Lower lobe of right lung (tissue), 2 donors: ENCODE measurements around the gene ZNF335. TPM values are rescaled to one million over a fixed set of nuclear protein-coding genes. Genes with fewer than 3 reads are reported as not detected.
"Not testable (repeated sequence)": the region's sequence is repeated elsewhere in the genome, so short reads cannot be mapped to it uniquely, and the experiment has no call there.

Experiments used
- ATAC-seq, 2 donors: fragments of 200-7000 bp; cut with Tn5 transposase; one replicate each; pipeline ENCODE4 v1.9.1; 2020 to 2022; ENCODE audit warnings: mild to moderate bottlenecking in 2 of 2, moderate library complexity in 2 of 2
- DNase-seq: peaks from one replicate; pipeline ENCODE4 v3.0.0-alpha.2; 2020
- H3K27ac ChIP-seq: fragments of 200-600 bp; one replicate; pipeline ENCODE4 v1.8.0; 2022
- H3K27me3 ChIP-seq: fragments of 200-600 bp; one replicate; pipeline ENCODE4 v1.8.0; 2022; ENCODE audit warnings: low read depth
- H3K36me3 ChIP-seq: fragments of 200-600 bp; one replicate; pipeline ENCODE4 v1.8.0; 2022; ENCODE audit warnings: mild to moderate bottlenecking
- H3K4me1 ChIP-seq: fragments of 200-600 bp; one replicate; pipeline ENCODE4 v1.8.0; 2022
- H3K4me3 ChIP-seq: fragments of 200-600 bp; one replicate; pipeline ENCODE4 v1.8.0; 2022; ENCODE audit warnings: mild to moderate bottlenecking
- H3K9me3 ChIP-seq: fragments of 200-600 bp; one replicate; pipeline ENCODE4 v1.8.0; 2022
- intact Hi-C: fragments of 100-400 bp; cut with DNase I; formaldehyde crosslinking; loops from one replicate; pipeline ENCODE4 v1.11.0; 2022
- total RNA-seq: library from RNA; stranded (reverse); fragmentation: NEBNext Ultra II Directional; extraction: Animal tissue kit (Norgen Biotek cat#: 25700); gene quantifications from one replicate; pipeline ENCODE4 v1.2.1, GENCODE V29; 2021
- TF ChIP-seq, protein P1 (sequence below): fragments of 200-600 bp; IDR thresholded peaks from one replicate; pipeline ENCODE4 v1.8.0; 2022; ENCODE audit warnings: antibody characterized with exemption, mild to moderate bottlenecking
- donor health status: DM: no; HTN: yes; CAD: no; lungs with severe emphysema.

ZNF335 gene
- total RNA-seq, 1 donor from 2014 or later = 20.4 TPM

DNA sequence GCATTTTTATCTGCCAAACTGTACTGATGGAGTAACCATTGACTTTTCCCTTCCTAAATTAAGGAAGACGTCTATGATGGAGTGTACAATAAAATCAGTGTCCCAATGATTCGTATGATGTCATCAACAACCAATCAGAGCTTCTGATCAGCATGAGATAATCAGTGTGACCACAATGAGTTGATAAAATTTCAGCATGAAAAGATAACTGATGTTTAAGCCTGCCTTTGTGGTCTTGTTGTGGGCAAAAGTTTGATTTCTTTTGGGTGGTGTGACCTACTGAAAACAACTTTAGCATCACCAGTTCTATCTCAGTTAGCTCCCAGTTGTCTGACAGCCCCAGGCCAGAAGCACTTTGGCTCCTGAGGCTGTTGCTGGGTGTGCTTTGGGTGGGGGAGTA, 34.2 kb downstream of the ZNF335 start:
- no peak for ATAC-seq
- H3K36me3 ChIP-seq = peaks cover 56% of the 10 kb centered on the region
- DNase-seq = no peak
- H3K4me1 ChIP-seq = peaks cover 26% of the 10 kb centered on the region
- no peaks in the 10 kb centered on the region for H3K27me3 ChIP-seq
- no peaks in the 10 kb centered on the region for H3K9me3 ChIP-seq
- intact Hi-C loops = no loop called here
- no peak overlapping the region for H3K27ac ChIP-seq
- TF ChIP-seq, protein P1, sequence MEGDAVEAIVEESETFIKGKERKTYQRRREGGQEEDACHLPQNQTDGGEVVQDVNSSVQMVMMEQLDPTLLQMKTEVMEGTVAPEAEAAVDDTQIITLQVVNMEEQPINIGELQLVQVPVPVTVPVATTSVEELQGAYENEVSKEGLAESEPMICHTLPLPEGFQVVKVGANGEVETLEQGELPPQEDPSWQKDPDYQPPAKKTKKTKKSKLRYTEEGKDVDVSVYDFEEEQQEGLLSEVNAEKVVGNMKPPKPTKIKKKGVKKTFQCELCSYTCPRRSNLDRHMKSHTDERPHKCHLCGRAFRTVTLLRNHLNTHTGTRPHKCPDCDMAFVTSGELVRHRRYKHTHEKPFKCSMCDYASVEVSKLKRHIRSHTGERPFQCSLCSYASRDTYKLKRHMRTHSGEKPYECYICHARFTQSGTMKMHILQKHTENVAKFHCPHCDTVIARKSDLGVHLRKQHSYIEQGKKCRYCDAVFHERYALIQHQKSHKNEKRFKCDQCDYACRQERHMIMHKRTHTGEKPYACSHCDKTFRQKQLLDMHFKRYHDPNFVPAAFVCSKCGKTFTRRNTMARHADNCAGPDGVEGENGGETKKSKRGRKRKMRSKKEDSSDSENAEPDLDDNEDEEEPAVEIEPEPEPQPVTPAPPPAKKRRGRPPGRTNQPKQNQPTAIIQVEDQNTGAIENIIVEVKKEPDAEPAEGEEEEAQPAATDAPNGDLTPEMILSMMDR = no peak
- no peak overlapping the region for H3K4me3 ChIP-seq

- Histone ChIP-seq H3K27ac (peak overlapping the region; percentile 89), H3K9me3 (no peaks in the 10 kb centered on the region), H3K4me1 (peaks cover 26% of the 10 kb centered on the region), H3K36me3 (peaks cover 34% of the 10 kb centered on the region), H3K4me3 (peak overlapping the region; percentile 83), H3K27me3 (no peaks in the 10 kb centered on the region)
- DNase-seq (no peak), ATAC-seq (peak; percentile 2 to 21)
- intact Hi-C loops = no loop called here
- TF ChIP-seq, protein P1 = no peak
These were observed 36.5 kb downstream of the ZNF335 start for GRCh38 chr20:45935416-45936046.

DNA sequence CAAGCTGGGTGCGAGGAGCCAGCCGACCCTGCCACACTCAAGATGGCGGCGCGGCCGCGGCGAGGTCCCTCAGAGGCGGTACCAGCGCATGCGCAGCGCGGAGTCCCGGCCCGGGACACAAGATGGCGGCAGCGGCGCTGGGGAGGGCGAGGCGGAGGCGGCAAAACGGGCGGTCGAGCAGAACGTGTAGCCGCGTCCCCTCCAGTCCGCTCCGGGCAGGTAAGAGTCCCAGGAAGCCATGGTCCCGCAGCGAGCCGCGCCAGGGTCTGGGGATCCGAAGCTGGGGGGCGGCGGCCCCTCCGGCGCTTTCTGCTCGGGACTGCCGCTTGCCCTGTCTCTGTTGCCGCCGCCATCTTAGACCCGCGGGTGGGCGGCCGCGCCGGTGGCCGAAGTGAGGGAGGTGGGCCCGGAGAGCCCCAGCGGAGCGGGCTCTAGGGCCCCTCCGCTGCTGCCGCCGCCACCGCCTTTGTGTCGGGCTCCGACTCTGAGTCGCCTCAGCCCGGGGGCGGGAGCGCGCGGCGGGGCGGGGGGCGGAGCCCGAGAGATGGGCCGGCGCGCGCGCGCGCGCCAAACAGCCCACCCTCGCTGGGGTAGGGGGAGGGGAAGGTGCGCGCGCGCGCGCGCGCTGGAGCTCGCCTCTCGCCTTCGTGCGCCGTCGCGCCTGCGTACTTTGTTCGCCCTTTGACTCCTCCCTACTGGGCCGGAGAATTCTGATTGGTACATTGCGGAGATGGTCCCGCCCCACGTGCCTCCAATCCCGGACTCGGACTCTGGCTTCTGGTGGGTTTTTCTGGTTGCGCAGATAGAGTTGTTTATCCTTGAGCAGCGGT, 37.2 kb downstream of the ZNF335 start, which contains the start of gene PCIF1:
Gene PCIF1, plus strand, starts transcription at position 98 of the 830 bp plus-strand sequence. CDS start 4,317 bp downstream, outside the sequence.
- TF ChIP-seq, protein P1 = no peak
- peaks cover 26% of the 10 kb centered on the region for H3K4me1 ChIP-seq
- intact Hi-C loops = no loop called here
- DNase-seq (peak; percentile 98), ATAC-seq (peak; percentile 94 to 96)
- peaks cover 27% of the 10 kb centered on the region for H3K36me3 ChIP-seq
- H3K27me3 ChIP-seq = no peaks in the 10 kb centered on the region
- no peaks in the 10 kb centered on the region for H3K9me3 ChIP-seq
- peak within 1 kb of the TSS; percentile 100 for H3K27ac ChIP-seq
- H3K4me3 ChIP-seq = peak within 1 kb of the TSS; percentile 83

DNA sequence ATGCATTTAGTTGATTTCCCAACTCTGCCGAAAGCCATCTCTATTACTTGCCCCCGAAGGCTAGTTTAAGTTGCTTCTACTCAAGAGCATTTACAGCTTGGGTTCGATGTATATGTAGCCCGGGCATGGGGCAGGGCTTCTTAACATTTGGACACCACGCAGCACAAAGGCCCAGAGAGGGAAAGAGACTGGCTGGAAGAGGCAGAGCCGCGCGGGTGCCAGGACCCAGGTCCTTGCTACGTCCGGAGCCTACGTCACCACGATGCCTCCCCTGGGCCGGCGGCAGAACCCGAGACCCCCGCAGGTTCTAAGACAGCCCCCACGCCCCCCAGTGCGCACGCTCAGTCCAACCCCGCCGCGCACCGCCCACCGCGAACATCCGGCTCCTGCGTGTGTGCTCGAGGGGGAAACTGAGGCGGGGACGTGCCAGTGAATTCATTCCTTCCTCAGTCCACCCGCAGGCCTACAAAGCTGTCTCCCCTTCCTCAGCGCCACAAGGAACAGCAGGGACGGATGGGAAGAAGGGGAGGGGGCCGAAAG, 37.9 kb downstream of the ZNF335 start:
- Histone ChIP-seq H3K4me1 (peaks cover 26% of the 10 kb centered on the region), H3K27ac (peak overlapping the region; percentile 100), H3K4me3 (peak overlapping the region; percentile 83), H3K9me3 (no peaks in the 10 kb centered on the region), H3K27me3 (no peaks in the 10 kb centered on the region), H3K36me3 (peaks cover 20% of the 10 kb centered on the region)
- TF ChIP-seq, protein P1 = no peak
- intact Hi-C loops = no loop called here
- peak; percentile 43 to 46 for ATAC-seq
- peak; percentile 81 for DNase-seq

DNA sequence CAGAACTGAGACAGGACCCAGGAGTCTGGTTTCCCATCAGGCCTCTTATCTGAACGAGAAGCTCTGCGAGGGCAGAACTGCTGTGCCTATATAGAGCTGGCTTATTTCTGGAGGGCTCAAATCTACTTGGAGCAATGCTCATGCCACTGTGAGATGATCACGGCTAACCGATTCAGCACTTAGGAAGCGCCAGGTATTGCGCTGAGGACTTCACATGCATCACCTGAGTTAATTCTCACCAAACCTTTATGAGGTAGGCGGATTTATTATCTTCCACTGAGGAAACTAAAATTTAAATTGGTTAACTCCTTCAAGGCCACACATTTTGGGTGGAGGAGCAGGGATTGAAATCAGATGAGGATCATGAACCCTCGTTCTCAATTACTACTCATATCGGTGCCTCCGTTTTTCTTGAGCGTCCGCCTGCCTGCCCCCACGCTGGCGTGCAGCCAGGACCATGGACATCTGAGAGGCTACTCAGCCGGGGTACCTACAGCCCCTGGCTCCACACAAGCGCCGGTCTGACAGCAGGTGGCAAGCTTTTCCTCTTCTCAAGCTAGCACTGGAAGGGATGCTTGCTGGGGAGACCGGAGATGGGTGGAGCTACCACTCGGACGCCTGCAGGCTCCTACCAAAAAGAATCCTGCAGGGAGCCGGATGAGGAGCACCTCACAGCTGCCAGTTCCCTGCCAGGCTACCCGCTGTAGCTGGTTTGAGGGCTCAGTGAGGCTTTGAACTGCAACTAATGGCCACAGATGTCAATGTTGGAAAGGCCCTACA, 38.5 kb downstream of the ZNF335 start:
- TF ChIP-seq, protein P1 = peak; percentile 29

GRCh38 chr20:45931680-45932079, 40.3 kb downstream of the ZNF335 start:
- H3K4me3 ChIP-seq, H3K36me3 ChIP-seq, H3K27ac ChIP-seq, H3K9me3 ChIP-seq, intact Hi-C loops, DNase-seq, ATAC-seq, H3K27me3 ChIP-seq: not testable (repeated sequence)
- peaks cover 22% of the 10 kb centered on the region for H3K4me1 ChIP-seq

More for the DNA sequence above, 38.5 kb downstream of the ZNF335 start:
- DNase-seq = peak; percentile 77
- H3K9me3 ChIP-seq = no peaks in the 10 kb centered on the region
- H3K36me3 ChIP-seq = peaks cover 13% of the 10 kb centered on the region
- peaks cover 26% of the 10 kb centered on the region for H3K4me1 ChIP-seq
- ATAC-seq = peak; percentile 41 to 53
- peak overlapping the region; percentile 83 for H3K4me3 ChIP-seq
- intact Hi-C loops = no loop called here
- H3K27ac ChIP-seq = peak overlapping the region; percentile 100
- H3K27me3 ChIP-seq = no peaks in the 10 kb centered on the region
